22Rv1 (cell line): ENCODE results near the gene NMB.

Experiments used
- ZFX ChIP-seq: fragments of 450-650 bp; IDR thresholded peaks from 2 replicates; pipeline ENCODE4 v1.6.1; 2017; ENCODE audit warnings: antibody characterized with exemption, borderline replicate concordance
- TF ChIP-seq, protein P1 (sequence below): fragments of 450-650 bp; IDR thresholded peaks from 2 replicates; pipeline ENCODE4 v1.5.1; 2017; ENCODE audit warnings: mild to moderate bottlenecking

DNA sequence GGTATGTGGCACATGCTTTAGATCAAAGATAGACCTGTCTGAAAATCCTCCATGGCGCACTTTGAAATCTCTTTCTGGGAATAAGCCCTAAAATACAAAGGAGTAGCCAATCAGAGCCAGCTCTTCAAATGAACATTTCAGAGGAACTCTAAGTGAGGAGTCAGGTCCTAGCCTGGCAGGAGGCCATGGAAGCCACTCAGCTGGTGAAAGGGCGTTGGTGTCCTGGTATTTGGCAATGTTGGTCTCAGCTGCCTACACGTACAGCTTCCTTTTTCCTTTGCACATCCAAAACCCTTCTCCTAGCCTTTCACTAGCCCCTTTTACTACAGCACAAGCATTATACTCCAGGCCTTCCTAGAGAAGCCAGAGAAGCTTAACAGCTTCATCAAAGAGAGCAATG is 9.5 kb downstream of the NMB start:
- TF ChIP-seq, protein P1, sequence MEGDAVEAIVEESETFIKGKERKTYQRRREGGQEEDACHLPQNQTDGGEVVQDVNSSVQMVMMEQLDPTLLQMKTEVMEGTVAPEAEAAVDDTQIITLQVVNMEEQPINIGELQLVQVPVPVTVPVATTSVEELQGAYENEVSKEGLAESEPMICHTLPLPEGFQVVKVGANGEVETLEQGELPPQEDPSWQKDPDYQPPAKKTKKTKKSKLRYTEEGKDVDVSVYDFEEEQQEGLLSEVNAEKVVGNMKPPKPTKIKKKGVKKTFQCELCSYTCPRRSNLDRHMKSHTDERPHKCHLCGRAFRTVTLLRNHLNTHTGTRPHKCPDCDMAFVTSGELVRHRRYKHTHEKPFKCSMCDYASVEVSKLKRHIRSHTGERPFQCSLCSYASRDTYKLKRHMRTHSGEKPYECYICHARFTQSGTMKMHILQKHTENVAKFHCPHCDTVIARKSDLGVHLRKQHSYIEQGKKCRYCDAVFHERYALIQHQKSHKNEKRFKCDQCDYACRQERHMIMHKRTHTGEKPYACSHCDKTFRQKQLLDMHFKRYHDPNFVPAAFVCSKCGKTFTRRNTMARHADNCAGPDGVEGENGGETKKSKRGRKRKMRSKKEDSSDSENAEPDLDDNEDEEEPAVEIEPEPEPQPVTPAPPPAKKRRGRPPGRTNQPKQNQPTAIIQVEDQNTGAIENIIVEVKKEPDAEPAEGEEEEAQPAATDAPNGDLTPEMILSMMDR, result no peak
- no peak for TF ChIP-seq ZFX
